Tibial nerve (tissue), 3 donors: ENCODE results near the gene KCNMA1.

Source experiments
- POLR2A ChIP-seq, 2 donors: fragments of 450-650 bp; IDR thresholded peaks; one replicate each; pipeline ENCODE4 v1.6.1; 2017; ENCODE audit warnings: antibody characterized with exemption in 2 of 2, mild to moderate bottlenecking in 2 of 2, moderate library complexity in 2 of 2
- TF ChIP-seq, protein P1 (sequence below), 5 experiments: fragments of 200-600 bp in 3 of 5; fragments of 450-650 bp in 2 of 5; sonication (generic) in 3 of 5; IDR thresholded peaks; one replicate each; pipeline ENCODE4 v1.5.1; 2016 to 2019; ENCODE audit warnings: antibody characterized with exemption in 5 of 5, mild to moderate bottlenecking in 3 of 5, moderate library complexity in 2 of 5

DNA sequence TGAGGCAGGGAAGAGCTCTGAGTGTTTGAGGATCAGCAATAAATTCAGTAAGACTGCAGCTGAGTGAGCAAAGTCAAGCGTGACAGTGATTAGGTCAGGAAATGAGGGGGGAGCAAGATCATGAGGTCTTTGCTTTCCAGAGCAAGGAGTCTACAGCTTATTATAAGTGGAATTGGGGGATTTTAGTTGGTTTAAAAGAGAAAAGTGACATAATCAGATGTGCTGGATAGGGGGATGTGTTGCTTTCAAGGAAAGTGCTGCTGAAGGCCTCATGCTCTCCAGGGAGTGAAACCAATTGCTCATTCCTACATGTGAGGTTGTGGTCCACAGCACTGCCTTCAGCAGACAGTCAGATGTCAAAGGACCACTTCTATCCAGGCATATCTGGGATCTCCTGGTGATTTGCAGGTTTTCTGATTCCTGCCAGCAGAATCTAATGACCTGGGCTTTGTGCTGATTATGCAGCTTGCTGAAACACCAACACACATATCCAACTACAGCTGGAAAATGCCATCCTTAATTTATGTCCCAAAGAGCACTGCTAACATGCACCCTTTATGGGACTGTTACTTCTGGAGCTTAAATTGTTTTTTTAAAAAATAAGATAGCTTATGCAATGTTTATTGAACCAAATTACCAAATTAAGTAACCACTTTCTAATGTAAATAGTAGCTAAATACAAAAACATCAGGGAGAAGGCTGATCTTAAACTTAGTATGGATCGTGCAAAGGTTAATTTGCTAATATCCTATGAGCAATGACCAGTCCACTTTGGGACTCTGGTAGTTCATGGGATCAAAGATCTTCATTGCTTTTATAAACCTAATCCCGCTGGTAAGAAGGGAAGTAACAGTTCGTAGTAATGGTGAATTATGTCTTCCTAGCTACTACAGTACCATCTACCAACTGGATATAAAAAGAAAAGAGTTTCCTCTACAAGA, 607.6 kb downstream of the KCNMA1 start:
- TF ChIP-seq, protein P1, sequence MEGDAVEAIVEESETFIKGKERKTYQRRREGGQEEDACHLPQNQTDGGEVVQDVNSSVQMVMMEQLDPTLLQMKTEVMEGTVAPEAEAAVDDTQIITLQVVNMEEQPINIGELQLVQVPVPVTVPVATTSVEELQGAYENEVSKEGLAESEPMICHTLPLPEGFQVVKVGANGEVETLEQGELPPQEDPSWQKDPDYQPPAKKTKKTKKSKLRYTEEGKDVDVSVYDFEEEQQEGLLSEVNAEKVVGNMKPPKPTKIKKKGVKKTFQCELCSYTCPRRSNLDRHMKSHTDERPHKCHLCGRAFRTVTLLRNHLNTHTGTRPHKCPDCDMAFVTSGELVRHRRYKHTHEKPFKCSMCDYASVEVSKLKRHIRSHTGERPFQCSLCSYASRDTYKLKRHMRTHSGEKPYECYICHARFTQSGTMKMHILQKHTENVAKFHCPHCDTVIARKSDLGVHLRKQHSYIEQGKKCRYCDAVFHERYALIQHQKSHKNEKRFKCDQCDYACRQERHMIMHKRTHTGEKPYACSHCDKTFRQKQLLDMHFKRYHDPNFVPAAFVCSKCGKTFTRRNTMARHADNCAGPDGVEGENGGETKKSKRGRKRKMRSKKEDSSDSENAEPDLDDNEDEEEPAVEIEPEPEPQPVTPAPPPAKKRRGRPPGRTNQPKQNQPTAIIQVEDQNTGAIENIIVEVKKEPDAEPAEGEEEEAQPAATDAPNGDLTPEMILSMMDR (IDR thresholded peaks at IDR 0.05) = no peak
- TF ChIP-seq POLR2A (IDR thresholded peaks at IDR 0.05) = no peak
